ENCODE results near the gene AK4. TPM values are rescaled to one million over a fixed set of nuclear protein-coding genes. Genes with fewer than 3 reads are reported as not detected.

Gene AK4
- total RNA-seq, 1 donor from 2014 or later = 133 TPM

DNA sequence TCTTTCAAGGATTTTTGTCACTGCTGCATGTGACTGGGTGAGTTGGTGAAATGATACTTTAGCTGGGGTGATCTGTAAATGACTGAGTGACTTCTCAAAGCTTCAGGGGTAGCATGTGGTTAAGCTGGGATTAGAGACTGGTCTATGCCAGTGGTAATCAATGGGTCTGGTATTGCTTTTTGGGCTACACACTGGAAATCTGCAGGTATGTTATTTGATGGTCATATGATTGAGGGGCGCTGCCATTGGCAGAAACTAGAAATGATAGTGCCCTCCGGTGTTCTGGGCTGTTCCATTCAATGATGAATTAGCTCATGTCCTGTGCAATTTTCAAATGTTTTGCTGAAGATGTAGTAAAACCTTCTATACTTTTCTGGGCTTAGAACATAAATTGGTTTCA is 121.6 kb downstream of the AK4 start:
- H3K27ac ChIP-seq (ENCODE audit: low read depth, low read length) = no peak overlapping the region
- H3K36me3 ChIP-seq (ENCODE audit: insufficient read depth, low read length) = no peaks in the 10 kb centered on the region
- Mint-ChIP-seq H3K36me3 (ENCODE audit: low read depth, unreplicated experiment) (no peaks in the 10 kb centered on the region), H3K9me3 (ENCODE audit: unreplicated experiment) (no peaks in the 10 kb centered on the region), H3K4me1 (ENCODE audit: low read depth, unreplicated experiment) (peaks cover 5% of the 10 kb centered on the region), H3K4me3 (ENCODE audit: unreplicated experiment) (no peak overlapping the region), H3K27me3 (ENCODE audit: low read depth, unreplicated experiment) (no peaks in the 10 kb centered on the region), H3K27ac (ENCODE audit: unreplicated experiment) (no peak overlapping the region)
- no peak for DNase-seq (ENCODE audit: low read depth)
- H3K79me2 ChIP-seq (ENCODE audit: insufficient read depth, low read length) = no peaks in the 10 kb centered on the region
- no peak overlapping the region for H3K4me3 ChIP-seq (ENCODE audit: insufficient read depth, low read depth, low read length)
- no peaks in the 10 kb centered on the region for H4K20me1 ChIP-seq (ENCODE audit: insufficient read depth, low read length)
- H3K27me3 ChIP-seq (ENCODE audit: insufficient read depth, low read length) = no peaks in the 10 kb centered on the region
- TF ChIP-seq EZH2 (IDR thresholded peaks at IDR 0.05; ENCODE audit: insufficient read depth, low read length) = no peak
- TF ChIP-seq, protein P1, sequence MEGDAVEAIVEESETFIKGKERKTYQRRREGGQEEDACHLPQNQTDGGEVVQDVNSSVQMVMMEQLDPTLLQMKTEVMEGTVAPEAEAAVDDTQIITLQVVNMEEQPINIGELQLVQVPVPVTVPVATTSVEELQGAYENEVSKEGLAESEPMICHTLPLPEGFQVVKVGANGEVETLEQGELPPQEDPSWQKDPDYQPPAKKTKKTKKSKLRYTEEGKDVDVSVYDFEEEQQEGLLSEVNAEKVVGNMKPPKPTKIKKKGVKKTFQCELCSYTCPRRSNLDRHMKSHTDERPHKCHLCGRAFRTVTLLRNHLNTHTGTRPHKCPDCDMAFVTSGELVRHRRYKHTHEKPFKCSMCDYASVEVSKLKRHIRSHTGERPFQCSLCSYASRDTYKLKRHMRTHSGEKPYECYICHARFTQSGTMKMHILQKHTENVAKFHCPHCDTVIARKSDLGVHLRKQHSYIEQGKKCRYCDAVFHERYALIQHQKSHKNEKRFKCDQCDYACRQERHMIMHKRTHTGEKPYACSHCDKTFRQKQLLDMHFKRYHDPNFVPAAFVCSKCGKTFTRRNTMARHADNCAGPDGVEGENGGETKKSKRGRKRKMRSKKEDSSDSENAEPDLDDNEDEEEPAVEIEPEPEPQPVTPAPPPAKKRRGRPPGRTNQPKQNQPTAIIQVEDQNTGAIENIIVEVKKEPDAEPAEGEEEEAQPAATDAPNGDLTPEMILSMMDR (IDR thresholded peaks at IDR 0.05; ENCODE audit: insufficient read depth, low read depth, low read length) = no peak
- no peak overlapping the region for H2AFZ ChIP-seq (ENCODE audit: low read depth, low read length)
- FAIRE-seq = no peak
- H3K9me3 ChIP-seq (ENCODE audit: insufficient read depth, low read depth, low read length) = no peaks in the 10 kb centered on the region
- H3K9ac ChIP-seq (ENCODE audit: low read length) = no peak overlapping the region
- peaks cover 5% of the 10 kb centered on the region for H3K4me1 ChIP-seq (ENCODE audit: insufficient read depth, low read length)
- H3K4me2 ChIP-seq (ENCODE audit: low read length) = no peak overlapping the region

DNA sequence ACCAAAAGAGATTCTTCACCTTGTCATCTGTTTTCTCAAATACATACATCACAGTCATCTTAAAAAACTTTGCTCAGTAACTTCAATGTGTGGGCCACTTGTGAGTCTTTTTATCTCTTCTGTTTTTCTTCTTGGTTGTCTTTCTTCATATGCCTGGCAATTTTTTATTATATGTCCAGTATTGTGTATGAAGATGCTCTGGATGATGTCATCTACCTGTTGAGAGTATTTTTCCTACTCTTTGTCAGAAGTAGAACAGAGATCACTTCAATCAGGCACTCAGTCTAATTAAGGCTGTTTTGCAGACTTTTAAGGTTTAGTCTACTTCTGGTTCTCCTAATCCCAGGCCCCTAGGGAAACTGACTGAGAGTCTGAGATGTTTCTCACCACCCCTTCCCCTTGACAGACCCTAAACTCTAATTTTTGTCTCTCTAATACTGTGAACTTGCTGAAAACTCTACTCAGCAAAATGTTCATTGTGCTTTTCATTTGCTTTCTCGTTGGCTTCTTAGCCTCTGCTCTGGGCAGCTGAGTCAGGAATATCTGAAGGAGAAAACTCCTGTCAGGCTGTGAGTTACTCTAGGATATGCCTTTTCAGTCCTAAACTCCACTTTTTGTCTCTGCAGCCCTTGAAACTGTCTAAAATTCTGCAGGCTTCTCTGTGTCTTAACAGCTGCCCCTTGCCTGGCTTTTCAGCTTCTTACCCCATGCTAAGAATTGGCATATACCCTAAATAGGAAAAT is 128.4 kb downstream of the AK4 start:
- Histone ChIP-seq H4K20me1 (ENCODE audit: insufficient read depth, low read length) (no peaks in the 10 kb centered on the region), H3K36me3 (ENCODE audit: insufficient read depth, low read length) (no peaks in the 10 kb centered on the region), H3K9ac (ENCODE audit: low read length) (no peak overlapping the region), H3K9me3 (ENCODE audit: insufficient read depth, low read depth, low read length) (no peaks in the 10 kb centered on the region), H3K4me1 (ENCODE audit: insufficient read depth, low read length) (no peaks in the 10 kb centered on the region), H3K79me2 (ENCODE audit: insufficient read depth, low read length) (no peaks in the 10 kb centered on the region), H3K27me3 (ENCODE audit: insufficient read depth, low read length) (no peaks in the 10 kb centered on the region), H2AFZ (ENCODE audit: low read depth, low read length) (no peak overlapping the region), H3K4me2 (ENCODE audit: low read length) (no peak overlapping the region), H3K27ac (ENCODE audit: low read depth, low read length) (no peak overlapping the region), H3K4me3 (ENCODE audit: insufficient read depth, low read depth, low read length) (no peak overlapping the region)
- Mint-ChIP-seq H3K9me3 (ENCODE audit: unreplicated experiment) (no peaks in the 10 kb centered on the region), H3K27ac (ENCODE audit: unreplicated experiment) (no peak overlapping the region), H3K27me3 (ENCODE audit: low read depth, unreplicated experiment) (no peaks in the 10 kb centered on the region), H3K36me3 (ENCODE audit: low read depth, unreplicated experiment) (no peaks in the 10 kb centered on the region), H3K4me3 (ENCODE audit: unreplicated experiment) (no peak overlapping the region), H3K4me1 (ENCODE audit: low read depth, unreplicated experiment) (peaks cover 25% of the 10 kb centered on the region)
- TF ChIP-seq, protein P1 (IDR thresholded peaks at IDR 0.05; ENCODE audit: insufficient read depth, low read depth, low read length) = no peak
- no peak for TF ChIP-seq EZH2 (IDR thresholded peaks at IDR 0.05; ENCODE audit: insufficient read depth, low read length)
- no peak for DNase-seq (ENCODE audit: low read depth)
- FAIRE-seq = no peak
